ENCODE measurements around the gene ISG20L2.

ISG20L2 gene

GRCh38 chr1:156689953-156690674 is 38.5 kb downstream of the ISG20L2 start:
- no peak for DNase-seq (ENCODE audit: low read depth)

- peak; percentile 51 for DNase-seq (ENCODE audit: low read depth)
Measured at GRCh38 chr1:156689035-156689952, 39.3 kb downstream of the ISG20L2 start.

- no peak for DNase-seq (ENCODE audit: low read depth)
Measured at GRCh38 chr1:156684227-156684782, 44.3 kb downstream of the ISG20L2 start.

GRCh38 chr1:156682166-156682890 is 46.2 kb downstream of the ISG20L2 start:
- no peak for DNase-seq (ENCODE audit: low read depth)

- DNase-seq (ENCODE audit: low read depth), result no peak
Measured at GRCh38 chr1:156681196-156681960, 47.2 kb downstream of the ISG20L2 start.

- DNase-seq (ENCODE audit: low read depth), result no peak
Measured at GRCh38 chr1:156680056-156680455, 48.5 kb downstream of the ISG20L2 start.

GRCh38 chr1:156677616-156678596 is 50.7 kb downstream of the ISG20L2 start:
- no peak for DNase-seq (ENCODE audit: low read depth)

GRCh38 chr1:156676820-156677615 is 51.5 kb downstream of the ISG20L2 start, which contains the start of gene NES:
Gene NES (minus strand): TSS chr1:156677407. CDS start chr1:156677264, 143 bp downstream.
- DNase-seq (ENCODE audit: low read depth), result no peak

- DNase-seq (ENCODE audit: low read depth), result no peak
Measured at GRCh38 chr1:156676114-156676819, 52.3 kb downstream of the ISG20L2 start.

GRCh38 chr1:156675210-156676113 is 53.1 kb downstream of the ISG20L2 start:
- no peak for DNase-seq (ENCODE audit: low read depth)

- DNase-seq (ENCODE audit: low read depth), result no peak
Measured at GRCh38 chr1:156673387-156674121, 55.0 kb downstream of the ISG20L2 start.

Measured in stimulated activated CD8-positive, alpha-beta memory T cell treated with anti-CD3 and anti-CD28 coated beads, Interleukin-7, amount 100 ng/mL, for 24 hours (primary cell).